Gastroesophageal sphincter (tissue), 3 donors: ENCODE data around the gene MTMR12.

Source experiments
- CTCF ChIP-seq, 4 experiments: fragments of 200-600 bp in 2 of 4; fragments of 450-650 bp in 2 of 4; sonication (generic) in 1 of 4; IDR thresholded peaks; one replicate each; pipeline ENCODE4 v1.5.1; 2017 to 2019; ENCODE audit warnings: antibody characterized with exemption in 4 of 4, mild to moderate bottlenecking in 2 of 4, moderate library complexity in 2 of 4
- EP300 ChIP-seq: sonication (generic); formaldehyde crosslinking; IDR thresholded peaks from one replicate; pipeline ENCODE4 v1.6.1; 2017; ENCODE audit warnings: antibody characterized with exemption, mild to moderate bottlenecking
- POLR2A ChIP-seq, 2 donors: fragments of 450-650 bp; IDR thresholded peaks; one replicate each; pipeline ENCODE4 v1.6.1; 2017; ENCODE audit warnings: antibody characterized with exemption in 2 of 2, mild to moderate bottlenecking in 2 of 2, moderate library complexity in 1 of 2
- POLR2AphosphoS5 ChIP-seq: sonication (generic); formaldehyde crosslinking; IDR thresholded peaks from one replicate; pipeline ENCODE4 v1.6.1; 2017; ENCODE audit warnings: antibody characterized with exemption

GRCh38 chr5:32319926-32320543, 7.3 kb upstream of the MTMR12 start:
- TF ChIP-seq CTCF (IDR thresholded peaks at IDR 0.05) = no peak
- TF ChIP-seq POLR2A (IDR thresholded peaks at IDR 0.05) = no peak
- TF ChIP-seq POLR2AphosphoS5 = no peak
- no peak for TF ChIP-seq EP300
